Measurements from ENCODE around the gene DHRSX.
"Not testable (repeated sequence)": the region's sequence is repeated elsewhere in the genome, so short reads cannot be mapped to it uniquely, and the experiment has no call there.

Gene DHRSX

DNA sequence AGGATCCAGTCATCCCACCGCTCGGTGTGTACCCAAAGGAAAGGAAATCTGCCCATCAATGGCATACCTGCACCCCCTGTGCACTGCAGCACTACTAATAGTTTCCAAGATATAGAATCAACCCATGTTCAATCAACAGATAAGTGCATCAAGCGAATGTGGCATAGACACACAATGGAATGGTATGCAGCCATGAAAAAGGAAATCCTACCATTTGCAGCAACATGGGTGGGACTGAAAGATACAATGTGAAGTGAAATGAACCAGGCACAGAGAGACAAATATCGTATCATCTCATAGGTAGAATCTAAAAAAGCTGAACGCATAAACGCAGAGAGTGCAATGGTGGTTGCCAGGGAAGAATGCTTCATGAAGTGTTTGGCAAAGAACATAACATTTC, 42.5 kb downstream of the DHRSX start:
- Histone ChIP-seq H3K36me3 (ENCODE audit: insufficient read depth, low read depth, low read length) (no peaks in the 10 kb centered on the region), H3K9me3 (ENCODE audit: insufficient read depth, low read depth, low read length) (peaks cover 6% of the 10 kb centered on the region), H3K27ac (ENCODE audit: low read length) (no peak overlapping the region)

GRCh38 chrX:2457289-2458133, 43.3 kb downstream of the DHRSX start:
- Histone ChIP-seq H3K27me3 (ENCODE audit: insufficient read depth, low read length) (no peaks in the 10 kb centered on the region), H3K27ac (ENCODE audit: low read length) (no peak overlapping the region), H3K4me3 (ENCODE audit: low read length) (no peak overlapping the region), H3K4me1 (ENCODE audit: insufficient read depth, low read length) (no peaks in the 10 kb centered on the region; the same call in 1 of the 2 replicates), H3K9ac (ENCODE audit: low read depth, low read length) (no peak overlapping the region), H3K36me3 (ENCODE audit: insufficient read depth, low read depth, low read length) (peaks cover 5% of the 10 kb centered on the region; the same call in 1 of the 2 replicates), H3K9me3 (ENCODE audit: insufficient read depth, low read depth, low read length) (peaks cover 4% of the 10 kb centered on the region; the same call in 1 of the 2 replicates)

More for the DNA sequence above, 42.5 kb downstream of the DHRSX start:
- no peak overlapping the region for H3K4me3 ChIP-seq (ENCODE audit: low read length)
- no peaks in the 10 kb centered on the region for H3K27me3 ChIP-seq (ENCODE audit: insufficient read depth, low read length)
- no peaks in the 10 kb centered on the region; the same call in 1 of the 2 replicates for H3K4me1 ChIP-seq (ENCODE audit: insufficient read depth, low read length)
- H3K9ac ChIP-seq (ENCODE audit: low read depth, low read length) = no peak overlapping the region

DNA sequence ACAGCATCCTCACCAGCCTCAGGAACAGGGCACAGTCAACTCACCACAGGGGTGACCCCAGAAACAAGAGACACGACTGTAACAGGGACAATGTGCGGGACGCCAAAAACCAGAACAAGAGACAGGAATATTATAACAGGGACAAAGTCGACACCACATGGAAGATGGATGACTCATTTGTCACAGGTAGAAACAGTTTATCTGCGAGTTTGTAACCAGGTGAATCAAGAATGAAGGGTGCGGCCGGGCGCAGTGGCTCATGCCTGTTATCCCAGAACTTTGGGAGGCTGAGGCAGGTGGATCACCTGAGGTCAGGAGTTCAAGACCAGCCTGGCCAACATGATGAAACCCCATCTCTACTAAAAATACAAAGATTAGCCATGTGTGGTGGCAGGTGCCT, 44.7 kb downstream of the DHRSX start:
- H3K36me3 ChIP-seq (ENCODE audit: insufficient read depth, low read depth, low read length); H3K27me3 ChIP-seq (ENCODE audit: insufficient read depth, low read length): not testable (repeated sequence)

GRCh38 chrX:2454620-2455019, 46.2 kb downstream of the DHRSX start:
- H3K9ac ChIP-seq (ENCODE audit: low read depth, low read length) = not testable (repeated sequence)

More for the DNA sequence above, 44.7 kb downstream of the DHRSX start:
- not testable (repeated sequence) for H3K4me3 ChIP-seq (ENCODE audit: low read length); H3K27ac ChIP-seq (ENCODE audit: low read length); H3K9me3 ChIP-seq (ENCODE audit: insufficient read depth, low read depth, low read length); H3K9ac ChIP-seq (ENCODE audit: low read depth, low read length); H3K4me1 ChIP-seq (ENCODE audit: insufficient read depth, low read length)

DNA sequence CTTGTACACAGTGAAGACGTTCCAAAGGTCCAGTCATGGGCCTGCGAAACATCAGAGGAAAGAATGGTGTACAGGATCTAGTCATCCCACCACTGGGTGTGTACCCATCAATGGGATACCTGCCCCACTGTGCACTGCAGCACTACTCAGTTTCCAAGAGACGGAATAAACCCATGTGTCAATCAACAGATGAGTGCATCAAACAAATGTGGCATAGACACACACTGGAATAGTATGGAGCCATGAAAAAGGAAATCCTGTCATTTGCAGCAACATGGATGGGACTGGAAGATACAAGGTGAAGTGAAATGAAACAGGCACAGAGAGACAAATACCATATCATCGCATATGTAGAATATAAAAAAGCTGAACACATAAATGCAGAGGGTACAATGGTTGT, 48.0 kb downstream of the DHRSX start:
- Histone ChIP-seq H3K27ac (ENCODE audit: low read length) (no peak overlapping the region), H3K4me3 (ENCODE audit: low read length) (no peak overlapping the region), H3K27me3 (ENCODE audit: insufficient read depth, low read length) (no peaks in the 10 kb centered on the region), H3K36me3 (ENCODE audit: insufficient read depth, low read depth, low read length) (peaks cover 6% of the 10 kb centered on the region; the same call in 1 of the 2 replicates), H3K9me3 (ENCODE audit: insufficient read depth, low read depth, low read length) (peaks cover 4% of the 10 kb centered on the region; the same call in 1 of the 2 replicates), H3K4me1 (ENCODE audit: insufficient read depth, low read length) (peaks cover 6% of the 10 kb centered on the region; the same call in 1 of the 2 replicates), H3K9ac (ENCODE audit: low read depth, low read length) (no peak overlapping the region)

More at GRCh38 chrX:2454620-2455019, 46.2 kb downstream of the DHRSX start:
- H3K4me1 ChIP-seq (ENCODE audit: insufficient read depth, low read length); H3K27me3 ChIP-seq (ENCODE audit: insufficient read depth, low read length); H3K27ac ChIP-seq (ENCODE audit: low read length); H3K9me3 ChIP-seq (ENCODE audit: insufficient read depth, low read depth, low read length); H3K36me3 ChIP-seq (ENCODE audit: insufficient read depth, low read depth, low read length); H3K4me3 ChIP-seq (ENCODE audit: low read length): not testable (repeated sequence)

DNA sequence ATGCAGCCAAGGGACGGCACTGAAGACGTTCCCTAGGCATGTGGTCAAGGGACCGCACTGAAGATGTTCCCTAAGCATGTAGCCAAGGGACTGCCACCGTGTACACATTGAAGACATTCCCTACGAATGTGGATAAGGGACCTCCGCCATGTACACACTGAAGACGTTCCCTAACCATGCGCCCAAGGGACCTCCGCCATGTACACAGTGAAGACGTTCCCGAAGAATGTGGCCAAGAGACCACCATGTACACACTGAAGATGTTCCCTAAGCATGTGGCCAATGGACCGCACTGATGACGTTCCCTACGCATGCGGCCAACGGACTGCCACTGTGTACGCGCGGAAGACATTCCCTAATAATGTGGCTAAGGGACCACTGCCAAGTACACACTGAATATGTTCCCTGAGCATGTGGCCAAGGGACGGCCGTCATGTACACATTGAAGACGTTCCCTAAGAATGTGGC, 48.4 kb downstream of the DHRSX start:
- no peak overlapping the region for H3K9ac ChIP-seq (ENCODE audit: low read depth, low read length)
- peaks cover 4% of the 10 kb centered on the region; the same call in 1 of the 2 replicates for H3K9me3 ChIP-seq (ENCODE audit: insufficient read depth, low read depth, low read length)

DNA sequence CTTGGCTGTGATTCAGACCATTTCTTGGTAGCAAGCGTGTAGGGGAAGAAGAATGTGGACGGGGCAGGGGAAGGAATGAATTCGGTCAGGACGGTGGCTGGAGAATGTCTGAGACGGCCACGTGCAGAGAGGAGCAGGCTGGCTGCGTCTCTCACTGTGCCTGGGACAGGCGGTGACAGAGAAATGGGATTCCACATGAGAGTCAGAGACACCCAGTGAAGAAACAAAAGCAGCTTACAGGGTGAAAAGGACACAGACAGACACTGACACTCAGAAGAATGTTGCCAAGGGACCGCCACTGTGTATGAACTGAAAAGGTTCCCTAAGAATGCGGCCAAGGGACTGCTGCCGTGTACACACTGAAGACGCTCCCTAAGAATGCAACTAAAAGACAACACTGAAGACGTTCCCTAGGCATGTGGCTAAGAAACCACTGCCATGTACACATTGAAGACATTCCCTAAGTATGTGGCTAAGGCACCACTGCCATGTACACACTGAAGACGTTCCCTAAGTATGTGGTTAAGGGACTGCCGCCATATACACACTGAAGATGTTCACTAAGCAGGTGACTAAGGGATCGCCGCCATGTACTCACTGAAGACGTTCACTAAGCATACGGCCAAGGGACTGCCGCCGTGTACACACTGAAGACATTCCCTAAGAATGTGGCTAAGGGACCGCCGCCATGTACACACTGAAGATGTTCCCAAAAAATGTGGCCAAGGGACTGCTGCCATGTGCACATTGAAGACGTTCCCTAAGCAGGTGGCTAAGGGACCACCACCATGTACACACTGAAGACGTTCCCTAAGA, 49.1 kb downstream of the DHRSX start:
- peak overlapping the region; percentile 10 for H3K27ac ChIP-seq (ENCODE audit: low read length)
- peak overlapping the region; percentile 35; the same call in 1 of the 2 replicates for H3K9ac ChIP-seq (ENCODE audit: low read depth, low read length)
- H3K4me3 ChIP-seq (ENCODE audit: low read length) = no peak overlapping the region
- peaks cover 6% of the 10 kb centered on the region; the same call in 1 of the 2 replicates for H3K4me1 ChIP-seq (ENCODE audit: insufficient read depth, low read length)
- H3K36me3 ChIP-seq (ENCODE audit: insufficient read depth, low read depth, low read length) = peaks cover 9% of the 10 kb centered on the region; the same call in 1 of the 2 replicates
- peaks cover 4% of the 10 kb centered on the region; the same call in 1 of the 2 replicates for H3K9me3 ChIP-seq (ENCODE audit: insufficient read depth, low read depth, low read length)
- H3K27me3 ChIP-seq (ENCODE audit: insufficient read depth, low read length) = no peaks in the 10 kb centered on the region

More for the DNA sequence above, 48.4 kb downstream of the DHRSX start:
- H3K27me3 ChIP-seq (ENCODE audit: insufficient read depth, low read length) = no peaks in the 10 kb centered on the region
- no peak overlapping the region for H3K27ac ChIP-seq (ENCODE audit: low read length)
- H3K4me1 ChIP-seq (ENCODE audit: insufficient read depth, low read length) = peaks cover 6% of the 10 kb centered on the region; the same call in 1 of the 2 replicates
- H3K36me3 ChIP-seq (ENCODE audit: insufficient read depth, low read depth, low read length) = peaks cover 9% of the 10 kb centered on the region; the same call in 1 of the 2 replicates
- no peak overlapping the region for H3K4me3 ChIP-seq (ENCODE audit: low read length)

DNA sequence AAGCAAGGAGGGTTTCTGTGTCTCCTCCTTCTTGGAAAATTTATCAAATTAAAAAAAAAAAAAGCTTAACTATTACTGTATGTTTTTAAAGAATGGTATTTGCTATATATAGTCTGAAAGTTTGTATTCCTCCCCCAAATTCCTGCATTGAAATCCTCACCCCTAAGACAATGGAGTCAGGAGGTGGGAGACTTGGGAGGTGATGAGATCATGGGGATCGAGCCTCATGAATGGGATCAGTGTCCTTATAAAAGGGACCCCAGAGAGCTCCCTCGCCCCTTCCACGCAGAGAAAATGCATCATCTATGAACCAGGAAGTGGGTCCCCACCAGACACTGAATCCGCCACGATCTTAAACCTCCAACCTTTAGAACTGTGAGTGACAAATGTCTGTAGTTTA, 50.1 kb downstream of the DHRSX start:
- peaks cover 6% of the 10 kb centered on the region; the same call in 1 of the 2 replicates for H3K4me1 ChIP-seq (ENCODE audit: insufficient read depth, low read length)
- no peaks in the 10 kb centered on the region for H3K27me3 ChIP-seq (ENCODE audit: insufficient read depth, low read length)
- H3K4me3 ChIP-seq (ENCODE audit: low read length) = no peak overlapping the region
- peaks cover 9% of the 10 kb centered on the region; the same call in 1 of the 2 replicates for H3K36me3 ChIP-seq (ENCODE audit: insufficient read depth, low read depth, low read length)
- peaks cover 4% of the 10 kb centered on the region; the same call in 1 of the 2 replicates for H3K9me3 ChIP-seq (ENCODE audit: insufficient read depth, low read depth, low read length)
- no peak overlapping the region for H3K27ac ChIP-seq (ENCODE audit: low read length)
- peak overlapping the region; percentile 52; the same call in 1 of the 2 replicates for H3K9ac ChIP-seq (ENCODE audit: low read depth, low read length)

DNA sequence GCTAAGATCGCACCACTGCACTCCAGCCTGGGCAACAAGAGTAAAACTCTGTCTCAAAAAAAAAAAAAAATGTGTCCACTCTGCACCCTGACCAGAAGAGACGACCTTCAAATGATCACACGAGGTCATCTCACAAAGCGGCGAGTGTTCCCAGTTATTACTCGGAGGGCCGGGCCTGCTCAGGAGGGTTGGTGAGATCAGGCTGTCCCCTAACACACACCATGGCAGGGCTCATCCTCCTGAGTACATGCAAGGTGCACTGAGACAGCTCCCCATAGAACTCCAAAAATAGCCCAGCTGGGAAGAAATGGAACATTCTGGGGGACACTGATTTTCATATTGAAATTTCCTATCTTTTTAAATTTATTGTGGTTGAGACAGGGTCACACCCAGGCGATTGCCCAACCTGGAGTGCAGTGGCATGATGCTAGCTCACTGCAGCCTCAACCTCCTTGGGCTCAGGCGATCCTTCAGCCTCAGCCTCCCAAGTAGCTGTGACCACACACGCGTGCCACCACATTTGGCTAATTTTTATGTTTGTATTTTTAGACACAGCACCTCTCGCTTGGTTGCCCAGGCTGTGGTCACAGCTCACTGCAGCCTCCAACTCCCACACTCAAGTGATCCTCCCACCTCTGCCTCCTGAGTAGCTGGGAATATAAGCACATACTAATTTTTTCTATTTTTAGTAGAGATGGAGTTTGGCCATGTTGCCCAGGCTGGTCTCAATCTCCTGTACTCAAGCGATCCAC, 51.5 kb downstream of the DHRSX start:
- Histone ChIP-seq H3K9ac (ENCODE audit: low read depth, low read length) (peak overlapping the region; percentile 52; the same call in 1 of the 2 replicates), H3K4me1 (ENCODE audit: insufficient read depth, low read length) (peaks cover 6% of the 10 kb centered on the region; the same call in 1 of the 2 replicates), H3K27me3 (ENCODE audit: insufficient read depth, low read length) (no peaks in the 10 kb centered on the region), H3K36me3 (ENCODE audit: insufficient read depth, low read depth, low read length) (peaks cover 9% of the 10 kb centered on the region; the same call in 1 of the 2 replicates), H3K4me3 (ENCODE audit: low read length) (no peak overlapping the region), H3K9me3 (ENCODE audit: insufficient read depth, low read depth, low read length) (peaks cover 4% of the 10 kb centered on the region; the same call in 1 of the 2 replicates), H3K27ac (ENCODE audit: low read length) (no peak overlapping the region)

DNA sequence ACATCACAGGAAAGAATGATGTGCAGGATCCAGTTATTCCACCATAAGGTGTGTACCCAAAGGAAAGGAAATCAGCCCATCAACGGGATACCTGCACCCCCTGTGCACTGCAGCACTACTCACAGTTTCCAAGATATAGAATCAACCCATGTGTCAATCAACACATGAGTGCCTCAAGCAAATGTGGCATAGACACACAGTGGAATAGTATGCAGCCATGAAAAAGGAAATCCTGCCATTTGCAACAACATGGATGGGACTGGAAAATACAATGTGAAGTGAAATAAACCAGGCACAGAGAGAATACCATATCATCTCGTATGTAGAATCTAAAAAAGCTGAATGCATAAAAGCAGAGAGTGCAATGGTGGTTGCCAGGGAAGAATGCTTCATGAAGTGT, 53.3 kb downstream of the DHRSX start:
- no peak overlapping the region for H3K27ac ChIP-seq (ENCODE audit: low read length)
- no peaks in the 10 kb centered on the region for H3K27me3 ChIP-seq (ENCODE audit: insufficient read depth, low read length)
- no peak overlapping the region for H3K4me3 ChIP-seq (ENCODE audit: low read length)
- H3K4me1 ChIP-seq (ENCODE audit: insufficient read depth, low read length) = peaks cover 6% of the 10 kb centered on the region; the same call in 1 of the 2 replicates
- no peaks in the 10 kb centered on the region for H3K9me3 ChIP-seq (ENCODE audit: insufficient read depth, low read depth, low read length)
- peaks cover 6% of the 10 kb centered on the region; the same call in 1 of the 2 replicates for H3K36me3 ChIP-seq (ENCODE audit: insufficient read depth, low read depth, low read length)
- no peak overlapping the region for H3K9ac ChIP-seq (ENCODE audit: low read depth, low read length)

Data from iPS-20b (cell line).